Posterior vena cava (tissue), 2 donors: ENCODE measurements around the gene NIN. TPM values are rescaled to one million over a fixed set of nuclear protein-coding genes. Genes with fewer than 3 reads are reported as not detected.

Experiments
- DNase-seq: peaks from one replicate; pipeline ENCODE4 v3.0.0-alpha.2; 2020; ENCODE audit warnings: low spot score
- intact Hi-C, 2 donors: fragments of 100-400 bp; cut with DNase I; formaldehyde crosslinking; loops; one replicate each; pipeline versions ENCODE4 v1.14.1 to v1.14.2; 2022 to 2023
- total RNA-seq, 2 donors: library from RNA; stranded (reverse); fragmentation: NEBNext Ultra II Directional; extraction: Animal tissue kit (Norgen Biotek cat#: 25700); gene quantifications; one replicate each; pipeline ENCODE4 v1.2.1, GENCODE V29; 2021
- donor health status: DM: yes; HTN: yes; CAD: no.
- donor health status: DM: yes; HTN: yes; CAD: no.

The NIN gene
- total RNA-seq, 2 donors from 2014 or later: 34.9 to 45.9 TPM

GRCh38 chr14:50774542-50775267, 56.3 kb downstream of the NIN start:
- intact Hi-C loops: no loop called here
- no peak for DNase-seq

GRCh38 chr14:50773632-50774541, 57.1 kb downstream of the NIN start:
- DNase-seq: no peak
- intact Hi-C loops: no loop called here

GRCh38 chr14:50772412-50772811, 58.5 kb downstream of the NIN start:
- no peak for DNase-seq
- intact Hi-C loops: no loop called here

- no peak for DNase-seq
- intact Hi-C loops: no loop called here
Observed at GRCh38 chr14:50770586-50770985, 60.4 kb downstream of the NIN start.

- no peak for DNase-seq
Observed at GRCh38 chr14:50769863-50770500, 61.0 kb downstream of the NIN start.

GRCh38 chr14:50768680-50769079, 62.3 kb downstream of the NIN start:
- DNase-seq: no peak
- intact Hi-C loops: no loop called here

More at GRCh38 chr14:50769863-50770500, 61.0 kb downstream of the NIN start:
- intact Hi-C loops: no loop called here

GRCh38 chr14:50766338-50766886, 64.5 kb downstream of the NIN start:
- intact Hi-C loops: no loop called here

GRCh38 chr14:50763382-50764007, 67.5 kb downstream of the NIN start:
- no peak for DNase-seq
- intact Hi-C loops: no loop called here

More at GRCh38 chr14:50766338-50766886, 64.5 kb downstream of the NIN start:
- no peak for DNase-seq

- DNase-seq: no peak
- intact Hi-C loops: no loop called here
Observed at GRCh38 chr14:50762931-50763300, 68.0 kb downstream of the NIN start.

- no peak for DNase-seq
- intact Hi-C loops: no loop called here
Observed at GRCh38 chr14:50762001-50762930, 68.7 kb downstream of the NIN start.

GRCh38 chr14:50759800-50760543, 71.0 kb downstream of the NIN start:
- intact Hi-C loops: no loop called here
- no peak for DNase-seq

- intact Hi-C loops: no loop called here
- no peak for DNase-seq
Observed at GRCh38 chr14:50758945-50759344, 72.0 kb downstream of the NIN start.

- intact Hi-C loops: no loop called here
- DNase-seq: no peak
Observed at GRCh38 chr14:50758305-50758704, 72.7 kb downstream of the NIN start.

- DNase-seq: no peak
- intact Hi-C loops: no loop called here
Observed at GRCh38 chr14:50757702-50758101, 73.3 kb downstream of the NIN start.

GRCh38 chr14:50756300-50756699, 74.7 kb downstream of the NIN start:
- intact Hi-C loops: no loop called here
- DNase-seq: no peak

- intact Hi-C loops: no loop called here
- no peak for DNase-seq
Observed at GRCh38 chr14:50750323-50750722, 80.6 kb downstream of the NIN start.

- intact Hi-C loops: loop anchor here in 1 of 2 donors (5.0 kb wide), 1 partner anchor 1327 kb away; no protein-coding TSS in a partner anchor
- DNase-seq: no peak
Observed at GRCh38 chr14:50745401-50746058, 85.4 kb downstream of the NIN start.
